ENCODE data around the gene FAM83C. TPM values are rescaled to one million over a fixed set of nuclear protein-coding genes. Genes with fewer than 3 reads are reported as not detected.

The FAM83C gene
- total RNA-seq, 1 donor from 2014 or later = not detected

DNA sequence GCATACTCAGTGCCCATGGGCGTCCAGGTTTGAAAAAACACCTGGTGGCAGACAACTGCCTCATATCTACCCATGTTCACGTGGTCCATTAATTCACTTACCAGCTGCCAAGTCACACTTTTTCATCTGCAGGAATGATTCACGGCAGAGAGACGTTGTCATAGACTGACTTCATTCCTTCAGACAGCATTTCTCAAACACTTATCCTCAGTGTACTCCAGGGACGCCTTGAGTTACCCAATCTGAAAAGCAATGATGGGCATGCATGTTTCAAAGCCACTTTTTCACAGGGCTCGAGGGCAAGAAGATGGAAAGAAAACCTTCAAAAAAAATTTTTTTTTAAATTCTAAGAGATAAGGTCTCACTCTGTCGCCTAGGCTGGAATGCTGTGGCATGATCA is 20.3 kb downstream of the FAM83C start:
- no peak overlapping the region for H3K27ac Mint-ChIP-seq (ENCODE audit: unreplicated experiment)
- H3K27me3 Mint-ChIP-seq (ENCODE audit: unreplicated experiment) = peaks cover 6% of the 10 kb centered on the region
- TF ChIP-seq, protein P1, sequence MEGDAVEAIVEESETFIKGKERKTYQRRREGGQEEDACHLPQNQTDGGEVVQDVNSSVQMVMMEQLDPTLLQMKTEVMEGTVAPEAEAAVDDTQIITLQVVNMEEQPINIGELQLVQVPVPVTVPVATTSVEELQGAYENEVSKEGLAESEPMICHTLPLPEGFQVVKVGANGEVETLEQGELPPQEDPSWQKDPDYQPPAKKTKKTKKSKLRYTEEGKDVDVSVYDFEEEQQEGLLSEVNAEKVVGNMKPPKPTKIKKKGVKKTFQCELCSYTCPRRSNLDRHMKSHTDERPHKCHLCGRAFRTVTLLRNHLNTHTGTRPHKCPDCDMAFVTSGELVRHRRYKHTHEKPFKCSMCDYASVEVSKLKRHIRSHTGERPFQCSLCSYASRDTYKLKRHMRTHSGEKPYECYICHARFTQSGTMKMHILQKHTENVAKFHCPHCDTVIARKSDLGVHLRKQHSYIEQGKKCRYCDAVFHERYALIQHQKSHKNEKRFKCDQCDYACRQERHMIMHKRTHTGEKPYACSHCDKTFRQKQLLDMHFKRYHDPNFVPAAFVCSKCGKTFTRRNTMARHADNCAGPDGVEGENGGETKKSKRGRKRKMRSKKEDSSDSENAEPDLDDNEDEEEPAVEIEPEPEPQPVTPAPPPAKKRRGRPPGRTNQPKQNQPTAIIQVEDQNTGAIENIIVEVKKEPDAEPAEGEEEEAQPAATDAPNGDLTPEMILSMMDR (IDR thresholded peaks at IDR 0.05; ENCODE audit: partially characterized antibody, unreplicated experiment) = no peak
- H3K9me3 Mint-ChIP-seq (ENCODE audit: unreplicated experiment) = peaks cover 6% of the 10 kb centered on the region
- H3K4me3 Mint-ChIP-seq (ENCODE audit: unreplicated experiment) = no peak overlapping the region
- DNase-seq = no peak
- H3K4me1 Mint-ChIP-seq (ENCODE audit: low read depth, unreplicated experiment) = peaks cover 11% of the 10 kb centered on the region
- peaks cover under 1% of the 10 kb centered on the region for H3K36me3 Mint-ChIP-seq (ENCODE audit: unreplicated experiment)

DNA sequence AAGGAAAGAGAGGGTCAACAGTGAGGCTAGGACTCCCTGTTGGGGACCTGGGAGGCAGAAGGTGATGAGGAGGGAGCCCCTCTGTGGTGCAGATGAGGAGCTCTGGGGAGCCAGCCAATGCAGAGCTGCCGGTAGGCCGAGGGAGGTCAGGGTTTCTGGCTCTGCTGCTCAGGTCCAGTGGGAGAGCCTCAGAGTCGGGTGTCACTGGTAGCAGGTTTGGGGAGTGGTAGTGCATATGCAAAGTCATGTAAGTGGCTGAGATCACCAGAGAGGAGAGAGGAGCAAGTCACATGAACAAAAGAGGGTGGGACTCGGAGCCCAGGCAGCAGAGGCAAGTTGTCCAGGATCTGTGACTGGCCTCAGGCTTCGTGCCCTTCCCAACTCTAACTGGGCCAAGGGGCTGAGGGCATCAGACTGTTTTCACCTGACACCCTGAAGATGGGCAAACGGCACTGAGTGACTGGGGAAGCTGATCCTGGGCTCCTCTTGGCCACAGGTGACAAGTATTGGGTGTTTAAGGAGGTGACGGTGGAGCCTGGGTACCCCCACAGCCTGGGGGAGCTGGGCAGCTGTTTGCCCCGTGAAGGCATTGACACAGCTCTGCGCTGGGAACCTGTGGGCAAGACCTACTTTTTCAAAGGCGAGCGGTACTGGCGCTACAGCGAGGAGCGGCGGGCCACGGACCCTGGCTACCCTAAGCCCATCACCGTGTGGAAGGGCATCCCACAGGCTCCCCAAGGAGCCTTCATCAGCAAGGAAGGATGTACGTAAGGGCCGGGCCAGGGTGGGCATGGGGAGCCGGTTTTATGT is 20.9 kb downstream of the FAM83C start:
- Mint-ChIP-seq H3K4me1 (ENCODE audit: low read depth, unreplicated experiment) (peaks cover 11% of the 10 kb centered on the region), H3K27me3 (ENCODE audit: unreplicated experiment) (peaks cover 6% of the 10 kb centered on the region), H3K4me3 (ENCODE audit: unreplicated experiment) (no peak overlapping the region), H3K27ac (ENCODE audit: unreplicated experiment) (no peak overlapping the region), H3K9me3 (ENCODE audit: unreplicated experiment) (peaks cover 7% of the 10 kb centered on the region), H3K36me3 (ENCODE audit: unreplicated experiment) (peaks cover 7% of the 10 kb centered on the region)
- no peak for DNase-seq
- TF ChIP-seq, protein P1 (IDR thresholded peaks at IDR 0.05; ENCODE audit: partially characterized antibody, unreplicated experiment) = no peak

- peaks cover 7% of the 10 kb centered on the region for H3K9me3 Mint-ChIP-seq (ENCODE audit: unreplicated experiment)
- TF ChIP-seq, protein P1 (IDR thresholded peaks at IDR 0.05; ENCODE audit: partially characterized antibody, unreplicated experiment) = no peak
- H3K27ac Mint-ChIP-seq (ENCODE audit: unreplicated experiment) = no peak overlapping the region
- peaks cover 8% of the 10 kb centered on the region for H3K36me3 Mint-ChIP-seq (ENCODE audit: unreplicated experiment)
- peaks cover 2% of the 10 kb centered on the region for H3K4me1 Mint-ChIP-seq (ENCODE audit: low read depth, unreplicated experiment)
- H3K27me3 Mint-ChIP-seq (ENCODE audit: unreplicated experiment) = peaks cover 6% of the 10 kb centered on the region
- no peak for DNase-seq
- H3K4me3 Mint-ChIP-seq (ENCODE audit: unreplicated experiment) = no peak overlapping the region
Measured at GRCh38 chr20:35270021-35270902, 22.0 kb downstream of the FAM83C start.

DNA sequence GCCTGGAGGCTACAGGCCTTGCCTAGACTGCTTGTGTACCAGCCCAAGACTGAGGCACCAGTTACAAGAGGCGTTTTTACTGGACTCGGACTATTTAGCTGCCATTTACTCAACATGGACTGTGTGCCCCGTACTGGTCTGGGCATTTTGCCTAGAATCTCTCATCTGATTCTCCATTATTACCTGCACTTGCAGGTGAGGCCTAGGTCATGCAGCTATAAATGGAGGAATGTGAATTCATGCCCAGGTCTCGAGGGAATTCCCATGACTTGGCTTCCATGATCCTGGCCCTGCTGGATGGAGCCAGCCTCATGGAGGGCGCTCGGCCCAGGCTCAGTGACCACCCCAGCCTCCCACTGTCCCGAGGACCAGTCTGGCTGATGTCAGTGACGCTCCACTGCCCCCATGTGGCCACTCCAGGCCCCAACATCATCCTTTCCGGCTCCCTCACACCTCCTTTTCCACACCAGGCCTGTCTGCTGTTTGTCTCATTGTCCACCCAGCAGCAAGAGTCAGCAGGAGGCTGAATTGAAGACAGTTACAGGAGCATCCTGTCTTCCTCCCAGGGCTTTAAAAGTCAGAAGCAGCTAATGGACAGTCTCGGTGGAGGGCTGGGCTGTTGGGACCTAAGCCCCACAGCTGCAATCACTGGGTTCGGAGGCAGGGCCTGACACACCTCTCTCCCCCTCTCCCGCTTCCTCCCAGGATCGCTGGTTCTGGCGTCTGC is 23.0 kb downstream of the FAM83C start:
- Mint-ChIP-seq H3K9me3 (ENCODE audit: unreplicated experiment) (peaks cover 10% of the 10 kb centered on the region), H3K4me3 (ENCODE audit: unreplicated experiment) (no peak overlapping the region), H3K27ac (ENCODE audit: unreplicated experiment) (no peak overlapping the region)

More for the DNA sequence above, 23.0 kb downstream of the FAM83C start:
- TF ChIP-seq, protein P1 (IDR thresholded peaks at IDR 0.05; ENCODE audit: partially characterized antibody, unreplicated experiment) = peak; percentile 80
- Mint-ChIP-seq H3K4me1 (ENCODE audit: low read depth, unreplicated experiment) (no peaks in the 10 kb centered on the region), H3K36me3 (ENCODE audit: unreplicated experiment) (peaks cover 8% of the 10 kb centered on the region), H3K27me3 (ENCODE audit: unreplicated experiment) (peaks cover 6% of the 10 kb centered on the region)
- peak; percentile 90 for DNase-seq
